Breast epithelium (tissue), 4 donors: Measurements from ENCODE around the gene CDK14. TPM values are rescaled to one million over a fixed set of nuclear protein-coding genes. Genes with fewer than 3 reads are reported as not detected.

ENCODE experiments used
- DNase-seq, 2 donors: peaks; one replicate each; pipeline ENCODE4 v3.0.0-alpha.2; 2019; ENCODE audit warnings: low spot score in 2 of 2
- H3K27ac ChIP-seq, 2 donors: fragments of 200-600 bp; sonication (generic) in 1 of 2; one replicate each; pipeline ENCODE4 v1.5.1; 2016 to 2019; ENCODE audit warnings: mild to moderate bottlenecking in 1 of 2
- H3K27me3 ChIP-seq, 2 donors: fragments of 200-600 bp; sonication (generic) in 1 of 2; one replicate each; pipeline versions ENCODE4 v1.5.1 to v1.6.0; 2017 to 2019; ENCODE audit warnings: control low read depth in 1 of 2, mild to moderate bottlenecking in 1 of 2
- H3K36me3 ChIP-seq: fragments of 200-600 bp; one replicate; pipeline ENCODE4 v1.5.1; 2019
- H3K4me1 ChIP-seq, 2 donors: fragments of 200-600 bp; sonication (generic); one replicate each; pipeline ENCODE4 v1.5.1; 2016 to 2019; ENCODE audit warnings: control low read depth in 1 of 2
- H3K4me3 ChIP-seq, 3 donors: fragments of 200-600 bp; sonication (generic); 1 replicate in 2 of 3; 2 replicates in 1 of 3; pipeline ENCODE4 v1.5.1; 2016 to 2019; ENCODE audit warnings: mild to moderate bottlenecking in 3 of 3, moderate library complexity in 2 of 3
- H3K9me3 ChIP-seq, 2 donors: fragments of 200-600 bp; sonication (generic) in 1 of 2; one replicate each; pipeline ENCODE4 v1.5.1; 2016 to 2019; ENCODE audit warnings: control low read depth in 1 of 2
- POLR2A ChIP-seq: fragments of 450-650 bp; IDR thresholded peaks from one replicate; pipeline ENCODE4 v1.6.1; 2016; ENCODE audit warnings: antibody characterized with exemption, mild to moderate bottlenecking, moderate library complexity
- POLR2AphosphoS5 ChIP-seq, 3 donors: sonication (generic); formaldehyde crosslinking; IDR thresholded peaks; one replicate each; pipeline ENCODE4 v1.6.1; 2017; ENCODE audit warnings: antibody characterized with exemption in 3 of 3
- intact Hi-C: fragments of 100-400 bp; cut with DNase I; formaldehyde crosslinking; loops from one replicate; pipeline ENCODE4 v1.15.1; 2023; ENCODE audit warnings: low total_unique reads
- total RNA-seq, 3 donors: library from RNA; depleted of rRNA; stranded (reverse); fragments of >200 nt; gene quantifications; one replicate each; pipeline ENCODE4 v1.1.0, GENCODE V29; 2016
- TF ChIP-seq, protein P1 (sequence below), 3 donors: fragments of 450-650 bp; IDR thresholded peaks; one replicate each; pipeline ENCODE4 v1.5.1; 2016 to 2017; ENCODE audit warnings: antibody characterized with exemption in 3 of 3, mild to moderate bottlenecking in 3 of 3, moderate library complexity in 3 of 3

The CDK14 gene
- total RNA-seq, 3 donors from 2014 or later: 16.3 to 64.7 (median 29.8) TPM

DNA sequence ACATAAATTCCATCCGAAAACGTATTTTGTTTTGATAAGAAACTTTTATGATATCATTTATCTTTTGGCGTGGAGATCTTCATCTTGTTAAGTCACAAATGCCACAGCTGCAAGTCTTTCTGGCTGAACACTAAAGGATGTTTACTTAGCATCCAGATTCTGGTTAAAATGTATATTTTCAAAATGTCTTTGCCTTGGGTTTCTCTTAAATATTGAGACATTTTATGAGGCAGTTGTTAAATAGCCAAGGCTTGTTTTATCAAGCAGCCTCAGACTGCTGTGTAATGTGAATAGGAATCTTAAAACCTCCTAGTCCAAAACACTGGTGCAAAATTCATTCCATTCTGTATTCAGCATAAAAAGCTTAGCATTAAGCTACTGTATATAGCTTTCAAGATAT, 531.8 kb downstream of the CDK14 start:
- no peaks in the 10 kb centered on the region for H3K9me3 ChIP-seq
- DNase-seq: no peak
- intact Hi-C loops: no loop called here
- H3K27ac ChIP-seq: no peak overlapping the region
- no peaks in the 10 kb centered on the region for H3K27me3 ChIP-seq
- no peaks in the 10 kb centered on the region for H3K4me1 ChIP-seq
- TF ChIP-seq, protein P1, sequence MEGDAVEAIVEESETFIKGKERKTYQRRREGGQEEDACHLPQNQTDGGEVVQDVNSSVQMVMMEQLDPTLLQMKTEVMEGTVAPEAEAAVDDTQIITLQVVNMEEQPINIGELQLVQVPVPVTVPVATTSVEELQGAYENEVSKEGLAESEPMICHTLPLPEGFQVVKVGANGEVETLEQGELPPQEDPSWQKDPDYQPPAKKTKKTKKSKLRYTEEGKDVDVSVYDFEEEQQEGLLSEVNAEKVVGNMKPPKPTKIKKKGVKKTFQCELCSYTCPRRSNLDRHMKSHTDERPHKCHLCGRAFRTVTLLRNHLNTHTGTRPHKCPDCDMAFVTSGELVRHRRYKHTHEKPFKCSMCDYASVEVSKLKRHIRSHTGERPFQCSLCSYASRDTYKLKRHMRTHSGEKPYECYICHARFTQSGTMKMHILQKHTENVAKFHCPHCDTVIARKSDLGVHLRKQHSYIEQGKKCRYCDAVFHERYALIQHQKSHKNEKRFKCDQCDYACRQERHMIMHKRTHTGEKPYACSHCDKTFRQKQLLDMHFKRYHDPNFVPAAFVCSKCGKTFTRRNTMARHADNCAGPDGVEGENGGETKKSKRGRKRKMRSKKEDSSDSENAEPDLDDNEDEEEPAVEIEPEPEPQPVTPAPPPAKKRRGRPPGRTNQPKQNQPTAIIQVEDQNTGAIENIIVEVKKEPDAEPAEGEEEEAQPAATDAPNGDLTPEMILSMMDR (IDR thresholded peaks at IDR 0.05): no peak
- TF ChIP-seq POLR2AphosphoS5 (IDR thresholded peaks at IDR 0.05) (no peak), POLR2A (no peak)
- no peak overlapping the region for H3K4me3 ChIP-seq
- no peaks in the 10 kb centered on the region for H3K36me3 ChIP-seq

DNA sequence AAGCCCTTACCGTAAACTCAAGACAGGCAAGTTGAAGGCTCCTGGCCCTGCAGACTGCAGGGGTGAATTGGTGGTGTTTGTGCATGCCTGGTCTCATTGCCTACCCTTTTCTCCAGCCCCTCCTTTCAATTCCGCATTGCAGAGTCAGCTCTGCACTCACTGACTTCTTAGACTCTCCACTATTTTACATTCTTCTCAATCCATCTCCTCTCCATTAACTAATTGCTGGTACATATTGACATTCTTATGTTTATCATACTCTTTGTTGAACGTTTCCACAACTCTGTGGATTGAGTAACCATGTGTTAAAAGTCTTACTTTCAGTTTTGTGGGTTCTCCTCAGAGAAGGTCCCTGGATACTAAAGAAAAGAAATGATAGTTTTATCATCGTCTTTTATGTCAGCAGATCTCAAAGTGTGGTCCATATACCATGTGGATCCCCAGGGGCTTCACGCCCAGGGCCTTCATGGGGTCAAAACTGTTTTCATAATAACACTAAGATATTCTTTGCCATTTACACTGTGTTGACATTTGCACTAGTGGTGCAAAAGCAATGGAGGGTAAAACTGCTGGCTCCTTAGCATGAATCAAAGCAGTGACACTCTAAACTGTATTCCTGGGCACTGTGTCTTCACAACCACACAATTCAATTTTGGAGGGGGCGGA, 532.7 kb downstream of the CDK14 start:
- TF ChIP-seq, protein P1 (IDR thresholded peaks at IDR 0.05): no peak
- TF ChIP-seq POLR2A (no peak), POLR2AphosphoS5 (IDR thresholded peaks at IDR 0.05) (no peak)
- H3K4me3 ChIP-seq: no peak overlapping the region
- no peaks in the 10 kb centered on the region for H3K9me3 ChIP-seq
- no peaks in the 10 kb centered on the region for H3K36me3 ChIP-seq
- no peak for DNase-seq
- no peaks in the 10 kb centered on the region for H3K4me1 ChIP-seq
- no peak overlapping the region for H3K27ac ChIP-seq
- intact Hi-C loops: no loop called here
- H3K27me3 ChIP-seq: no peaks in the 10 kb centered on the region

GRCh38 chr7:91135300-91135699, 539.2 kb downstream of the CDK14 start:
- H3K9me3 ChIP-seq: no peaks in the 10 kb centered on the region
- DNase-seq: no peak
- no peaks in the 10 kb centered on the region for H3K4me1 ChIP-seq
- intact Hi-C loops: no loop called here
- TF ChIP-seq, protein P1 (IDR thresholded peaks at IDR 0.05): no peak
- TF ChIP-seq POLR2AphosphoS5 (IDR thresholded peaks at IDR 0.05): no peak
- no peak for TF ChIP-seq POLR2A
- no peaks in the 10 kb centered on the region for H3K36me3 ChIP-seq
- no peak overlapping the region for H3K27ac ChIP-seq
- H3K27me3 ChIP-seq: no peaks in the 10 kb centered on the region
- H3K4me3 ChIP-seq: no peak overlapping the region

DNA sequence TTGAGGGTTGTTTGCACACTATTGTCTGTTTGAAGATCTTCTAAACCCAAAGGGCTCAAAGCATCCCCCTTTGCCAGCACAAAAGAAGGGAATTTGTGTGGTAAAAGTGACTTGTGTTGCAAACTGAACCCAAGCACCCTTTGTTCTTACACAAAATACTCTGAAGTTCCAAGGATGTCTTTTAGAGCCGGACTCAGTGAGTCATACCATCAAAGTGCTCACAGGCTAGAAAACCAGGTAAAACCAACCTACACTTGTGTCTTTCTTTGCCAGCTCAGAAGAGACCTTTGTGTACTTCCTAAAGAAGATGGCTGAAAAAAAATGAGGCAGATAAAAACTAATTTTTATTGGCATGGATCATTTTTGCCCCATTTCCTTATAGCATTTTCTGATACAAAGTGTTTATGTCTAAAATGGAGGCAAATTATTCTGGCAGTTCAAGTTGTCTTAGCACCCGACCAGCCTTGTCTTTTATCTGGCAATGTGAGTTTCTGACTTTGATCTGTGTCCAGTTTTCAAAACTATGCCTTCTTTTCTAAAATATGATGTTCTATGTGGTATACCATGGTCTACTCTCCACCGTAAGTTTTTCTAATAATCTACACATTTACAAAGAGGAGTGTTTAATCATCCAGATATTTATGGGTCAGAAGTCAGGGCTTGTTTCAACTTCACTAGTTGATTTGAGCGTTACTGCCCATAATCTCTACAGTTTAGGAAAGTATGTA, 539.7 kb downstream of the CDK14 start:
- no peak for DNase-seq
- Histone ChIP-seq H3K36me3 (no peaks in the 10 kb centered on the region), H3K4me3 (no peak overlapping the region), H3K27me3 (no peaks in the 10 kb centered on the region), H3K27ac (no peak overlapping the region), H3K4me1 (no peaks in the 10 kb centered on the region), H3K9me3 (no peaks in the 10 kb centered on the region)
- intact Hi-C loops: no loop called here
- TF ChIP-seq POLR2A: no peak
- TF ChIP-seq, protein P1 (IDR thresholded peaks at IDR 0.05): no peak
- no peak for TF ChIP-seq POLR2AphosphoS5 (IDR thresholded peaks at IDR 0.05)

DNA sequence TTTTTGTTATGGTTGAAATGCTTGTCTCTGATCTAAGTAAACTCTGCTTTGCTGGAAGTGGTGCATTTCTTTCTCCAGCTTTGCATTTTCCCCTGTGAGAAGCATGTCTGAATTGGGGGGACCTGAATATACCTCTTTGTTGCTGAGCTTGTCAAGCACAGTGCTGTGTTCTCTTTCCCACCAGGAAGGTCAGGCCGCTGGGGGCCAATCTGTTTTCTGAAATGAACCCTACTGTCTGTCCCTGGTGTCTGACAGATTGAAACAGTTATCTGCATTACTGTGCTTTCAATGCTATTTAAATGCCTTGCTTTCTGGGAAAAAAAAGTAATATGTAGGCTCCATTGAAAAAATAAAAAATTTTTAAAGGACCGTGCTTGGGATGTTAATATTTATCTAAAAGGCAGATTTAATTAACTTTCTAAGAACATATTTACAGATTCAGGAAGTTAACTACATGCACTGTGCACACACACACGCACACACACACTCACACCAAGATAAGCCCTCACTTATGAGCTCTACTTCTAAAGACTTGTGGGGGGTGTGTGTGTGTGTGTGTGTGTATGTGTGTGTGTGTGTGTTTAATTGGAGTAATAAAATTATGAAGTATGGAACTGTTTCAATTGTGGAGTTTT, 541.1 kb downstream of the CDK14 start:
- Histone ChIP-seq H3K36me3 (no peaks in the 10 kb centered on the region), H3K4me3 (no peak overlapping the region), H3K9me3 (no peaks in the 10 kb centered on the region), H3K27ac (no peak overlapping the region), H3K27me3 (no peaks in the 10 kb centered on the region), H3K4me1 (no peaks in the 10 kb centered on the region)
- TF ChIP-seq POLR2AphosphoS5 (IDR thresholded peaks at IDR 0.05) (no peak), POLR2A (no peak)
- TF ChIP-seq, protein P1 (IDR thresholded peaks at IDR 0.05): no peak
- no peak for DNase-seq
- intact Hi-C loops: no loop called here
